Upper lobe of left lung (tissue), 6 donors: ENCODE results near the gene PPM1E. TPM values are rescaled to one million over a fixed set of nuclear protein-coding genes. Genes with fewer than 3 reads are reported as not detected.

Experiments used
- ATAC-seq, 2 donors: fragments of 200-7000 bp; cut with Tn5 transposase; one replicate each; pipeline ENCODE4 v1.9.1; 2022; ENCODE audit warnings: mild to moderate bottlenecking in 2 of 2, moderate library complexity in 2 of 2; ENCODE audit not compliant: low FRiP score in 2 of 2
- DNase-seq, 2 donors: peaks; one replicate each; pipeline ENCODE4 v3.0.0-alpha.2; 2019 to 2020
- H3K27ac ChIP-seq, 4 donors: fragments of 200-600 bp; sonication (generic); one replicate each; pipeline ENCODE4 v1.5.1; 2016 to 2019
- H3K27me3 ChIP-seq, 4 donors: fragments of 200-600 bp; sonication (generic); one replicate each; pipeline ENCODE4 v1.5.1; 2017 to 2019
- H3K36me3 ChIP-seq, 4 donors: fragments of 200-600 bp; sonication (generic); one replicate each; pipeline ENCODE4 v1.5.1; 2016 to 2019
- H3K4me1 ChIP-seq, 4 donors: fragments of 200-600 bp; sonication (generic); one replicate each; pipeline ENCODE4 v1.5.1; 2018 to 2019
- H3K4me3 ChIP-seq, 4 donors: fragments of 200-600 bp; sonication (generic); one replicate each; pipeline ENCODE4 v1.5.1; 2017 to 2019; ENCODE audit warnings: mild to moderate bottlenecking in 2 of 4, moderate library complexity in 1 of 4
- H3K9me3 ChIP-seq, 4 donors: fragments of 200-600 bp; sonication (generic); one replicate each; pipeline ENCODE4 v1.5.1; 2018 to 2019
- CTCF ChIP-seq, 6 experiments: fragments of 450-650 bp in 4 of 6; fragments of 200-600 bp in 2 of 6; sonication (generic) in 2 of 6; IDR thresholded peaks; one replicate each; pipeline ENCODE4 v1.5.1; 2016 to 2019; ENCODE audit warnings: antibody characterized with exemption in 6 of 6
- EP300 ChIP-seq, 4 donors: sonication (generic); formaldehyde crosslinking; IDR thresholded peaks; one replicate each; pipeline ENCODE4 v1.5.1; 2017; ENCODE audit warnings: antibody characterized with exemption in 4 of 4, control low read depth in 2 of 4
- POLR2A ChIP-seq, 4 donors: fragments of 450-650 bp; IDR thresholded peaks; one replicate each; pipeline ENCODE4 v1.5.1; 2016 to 2017; ENCODE audit warnings: antibody characterized with exemption in 4 of 4, mild to moderate bottlenecking in 2 of 4
- POLR2AphosphoS5 ChIP-seq, 2 donors: sonication (generic); formaldehyde crosslinking; IDR thresholded peaks; one replicate each; pipeline ENCODE4 v1.5.1; 2017; ENCODE audit warnings: antibody characterized with exemption in 2 of 2
- WGBS, 2 donors: methylation state at CpG; one replicate each; pipeline ENCODE4 v1.1.5; 2017 to 2018; 5-methylcytosine and 5-hydroxymethylcytosine counted together
- total RNA-seq, 6 donors: library from RNA; depleted of rRNA in 4 of 6; stranded (reverse); fragments of >200 nt in 4 of 6; gene quantifications; one replicate each; pipeline versions ENCODE4 v1.1.0 to v1.2.1, GENCODE V29; 2016 to 2021
- donor health status: DM: no; HTN: no; CAD: no; lungs with moderate emphysema.
- donor health status: DM: no; HTN: yes; CAD: no; lungs with severe emphysema.

PPM1E gene
- total RNA-seq, 6 donors from 2014 or later: under 0.01 to 0.76 (median 0.18) TPM

GRCh38 chr17:59008737-59009136 lies 253.1 kb downstream of the PPM1E start:
- Histone ChIP-seq H3K4me3 (no peak overlapping the region), H3K36me3 (peaks cover 5 to 48% (median 8%) of the 10 kb centered on the region in 4 donors), H3K9me3 (no peaks in the 10 kb centered on the region), H3K4me1 (peaks cover 0 to 5% (median 2%) of the 10 kb centered on the region in 4 donors), H3K27ac (no peak overlapping the region), H3K27me3 (no peaks in the 10 kb centered on the region)
- WGBS, 2 donors: 95 to 98% methylated on average over 2 of the region's 2 CpGs
- TF ChIP-seq POLR2AphosphoS5 (IDR thresholded peaks at IDR 0.05): no peak
- TF ChIP-seq POLR2A (IDR thresholded peaks at IDR 0.05): no peak
- TF ChIP-seq CTCF (IDR thresholded peaks at IDR 0.05): no peak
- no peak for TF ChIP-seq EP300 (IDR thresholded peaks at IDR 0.05)
- ATAC-seq (no peak), DNase-seq (no peak)

GRCh38 chr17:59010026-59010425 lies 254.4 kb downstream of the PPM1E start:
- no peak for TF ChIP-seq POLR2A (IDR thresholded peaks at IDR 0.05)
- no peak for TF ChIP-seq EP300 (IDR thresholded peaks at IDR 0.05)
- no peak for TF ChIP-seq CTCF (IDR thresholded peaks at IDR 0.05)
- no peak for TF ChIP-seq POLR2AphosphoS5 (IDR thresholded peaks at IDR 0.05)
- Histone ChIP-seq H3K9me3 (no peaks in the 10 kb centered on the region), H3K4me3 (no peak overlapping the region), H3K36me3 (peaks cover 5 to 55% (median 9%) of the 10 kb centered on the region in 4 donors), H3K27ac (no peak overlapping the region), H3K27me3 (no peaks in the 10 kb centered on the region), H3K4me1 (no peaks in the 10 kb centered on the region)
- 87 to 92% methylated on average over 2 of the region's 2 CpGs for WGBS, 2 donors
- DNase-seq (no peak), ATAC-seq (no peak)

- DNase-seq (no peak), ATAC-seq (no peak)
- Histone ChIP-seq H3K4me1 (no peaks in the 10 kb centered on the region), H3K4me3 (no peak overlapping the region), H3K9me3 (no peaks in the 10 kb centered on the region), H3K36me3 (peaks cover 5 to 64% (median 12%) of the 10 kb centered on the region in 4 donors), H3K27me3 (no peaks in the 10 kb centered on the region), H3K27ac (no peak overlapping the region)
- TF ChIP-seq EP300 (IDR thresholded peaks at IDR 0.05) (no peak), CTCF (IDR thresholded peaks at IDR 0.05) (no peak), POLR2A (IDR thresholded peaks at IDR 0.05) (no peak), POLR2AphosphoS5 (IDR thresholded peaks at IDR 0.05) (no peak)
- WGBS, 2 donors: 96 to 100% methylated on average over 2 of the region's 2 CpGs
Measured at GRCh38 chr17:59011975-59012374, 256.3 kb downstream of the PPM1E start.

GRCh38 chr17:59018019-59018418 lies 262.4 kb downstream of the PPM1E start:
- no peak for TF ChIP-seq POLR2A (IDR thresholded peaks at IDR 0.05)
- no peak for TF ChIP-seq EP300 (IDR thresholded peaks at IDR 0.05)
- TF ChIP-seq POLR2AphosphoS5 (IDR thresholded peaks at IDR 0.05): no peak
- WGBS, 2 donors: 81 to 86% methylated on average over 1 of the region's 1 CpG
- no peak for ATAC-seq
- Histone ChIP-seq H3K36me3 (peaks cover 0 to 36% (median 3%) of the 10 kb centered on the region in 4 donors), H3K4me1 (no peaks in the 10 kb centered on the region), H3K27me3 (no peaks in the 10 kb centered on the region), H3K4me3 (no peak overlapping the region), H3K9me3 (no peaks in the 10 kb centered on the region), H3K27ac (no peak overlapping the region)
- no peak for DNase-seq

GRCh38 chr17:59024916-59025315 lies 269.3 kb downstream of the PPM1E start:
- ATAC-seq (no peak), DNase-seq (no peak)
- H3K27ac ChIP-seq: no peak overlapping the region
- H3K4me3 ChIP-seq: no peak overlapping the region
- no peaks in the 10 kb centered on the region for H3K9me3 ChIP-seq
- no peaks in the 10 kb centered on the region for H3K27me3 ChIP-seq
- TF ChIP-seq POLR2AphosphoS5 (IDR thresholded peaks at IDR 0.05): no peak
- TF ChIP-seq POLR2A (IDR thresholded peaks at IDR 0.05): no peak
- TF ChIP-seq CTCF (IDR thresholded peaks at IDR 0.05): no peak
- TF ChIP-seq EP300 (IDR thresholded peaks at IDR 0.05): no peak
- 94 to 95% methylated on average over 2 of the region's 2 CpGs for WGBS, 2 donors
- peaks cover 0 to 7% (median 3%) of the 10 kb centered on the region in 4 donors for H3K4me1 ChIP-seq
- H3K36me3 ChIP-seq: peaks cover 0 to 24% (median 0%) of the 10 kb centered on the region in 4 donors
